ENCODE data around the gene RCVRN. TPM values are rescaled to one million over a fixed set of nuclear protein-coding genes. Genes with fewer than 3 reads are reported as not detected.

RCVRN gene
- total and polyA plus RNA-seq, 7 donors: 0.23 TPM; not detected in 6

DNA sequence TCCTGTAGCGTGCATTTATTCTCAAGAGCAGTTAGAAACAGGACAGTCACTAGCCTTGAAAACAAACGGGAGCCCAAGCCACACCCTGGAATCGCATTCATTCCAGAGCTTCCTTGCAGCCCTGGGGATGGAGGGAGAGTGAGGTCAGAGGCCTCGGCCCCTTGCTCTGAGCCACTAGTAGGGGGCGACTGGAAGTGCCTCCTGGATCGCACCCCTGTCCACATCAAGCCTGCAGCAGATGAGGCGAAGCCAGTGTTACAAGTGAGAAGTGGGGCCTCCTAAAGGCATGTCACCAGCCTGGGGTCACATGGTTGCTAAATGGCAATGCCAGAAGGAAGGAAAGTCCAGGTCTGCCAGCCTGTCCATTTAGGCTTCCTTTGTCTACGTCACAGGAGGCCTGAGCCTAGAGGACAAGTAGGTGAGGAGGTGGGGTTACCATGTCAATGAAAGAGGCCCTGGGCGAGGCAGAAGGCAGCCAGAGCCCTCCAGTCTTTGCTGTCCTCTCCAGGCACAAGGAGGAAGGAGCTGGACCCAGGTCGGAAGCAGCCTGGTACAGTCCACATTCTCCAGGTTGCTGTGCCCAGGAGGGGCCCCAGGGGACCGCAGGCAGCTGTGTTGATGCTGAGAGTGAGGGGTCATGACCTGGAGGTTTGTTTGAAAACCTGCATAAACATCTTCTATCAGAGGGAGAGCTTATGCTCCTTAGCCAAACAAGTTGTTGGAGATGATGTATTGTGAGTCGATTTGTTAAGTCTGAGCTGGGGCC, 3.0 kb upstream of the RCVRN start:
- H3K4me1 ChIP-seq: no peaks in the 10 kb centered on the region
- 42 to 48% (median 48%) methylated on average over 12 of the region's 12 CpGs for WGBS, 3 donors
- no peak overlapping the region for H3K27ac ChIP-seq
- peaks cover 0 to 18% (median 2%) of the 10 kb centered on the region in 3 donors for H3K27me3 ChIP-seq (ENCODE audit: insufficient read depth in 3 of 3, low read length in 2 of 3)
- no peak for DNase-seq
- intact Hi-C loops (cut with DNase I): no loop called here
- no peak for ATAC-seq
- no peaks in the 10 kb centered on the region for H3K36me3 ChIP-seq (ENCODE audit: insufficient read depth in 1 of 2, low read depth in 1 of 2)
- no peaks in the 10 kb centered on the region for H3K9me3 ChIP-seq
- no peak overlapping the region for H3K4me3 ChIP-seq
- TF ChIP-seq CTCF (IDR thresholded peaks at IDR 0.05): no peak

- H3K36me3 ChIP-seq (ENCODE audit: insufficient read depth in 1 of 2, low read depth in 1 of 2): no peaks in the 10 kb centered on the region
- WGBS, 3 donors: 86 to 87% (median 86%) methylated on average over 7 of the region's 7 CpGs
- no peak for TF ChIP-seq CTCF (IDR thresholded peaks at IDR 0.05)
Observed at GRCh38 chr17:9907131-9907530, 2.1 kb upstream of the RCVRN start.

GRCh38 chr17:9906616-9907015, 1.5 kb upstream of the RCVRN start:
- intact Hi-C loops (cut with DNase I): no loop called here
- no peak overlapping the region for H3K27ac ChIP-seq
- H3K9me3 ChIP-seq: no peaks in the 10 kb centered on the region
- no peaks in the 10 kb centered on the region for H3K36me3 ChIP-seq (ENCODE audit: insufficient read depth in 1 of 2, low read depth in 1 of 2)
- ATAC-seq: no peak
- H3K4me3 ChIP-seq: no peak overlapping the region
- H3K4me1 ChIP-seq: no peaks in the 10 kb centered on the region
- no peak for DNase-seq
- no peak for TF ChIP-seq CTCF (IDR thresholded peaks at IDR 0.05)
- 76 to 81% (median 78%) methylated on average over 14 of the region's 14 CpGs for WGBS, 3 donors
- peaks cover 0 to 18% (median 2%) of the 10 kb centered on the region in 3 donors for H3K27me3 ChIP-seq (ENCODE audit: insufficient read depth in 3 of 3, low read length in 2 of 3)

More at GRCh38 chr17:9907131-9907530, 2.1 kb upstream of the RCVRN start:
- H3K4me3 ChIP-seq: no peak overlapping the region
- intact Hi-C loops (cut with DNase I): no loop called here
- H3K9me3 ChIP-seq: no peaks in the 10 kb centered on the region
- H3K4me1 ChIP-seq: no peaks in the 10 kb centered on the region
- DNase-seq (no peak), ATAC-seq (no peak)
- H3K27ac ChIP-seq: no peak overlapping the region
- H3K27me3 ChIP-seq (ENCODE audit: insufficient read depth in 3 of 3, low read length in 2 of 3): peaks cover 0 to 18% (median 2%) of the 10 kb centered on the region in 3 donors

DNA sequence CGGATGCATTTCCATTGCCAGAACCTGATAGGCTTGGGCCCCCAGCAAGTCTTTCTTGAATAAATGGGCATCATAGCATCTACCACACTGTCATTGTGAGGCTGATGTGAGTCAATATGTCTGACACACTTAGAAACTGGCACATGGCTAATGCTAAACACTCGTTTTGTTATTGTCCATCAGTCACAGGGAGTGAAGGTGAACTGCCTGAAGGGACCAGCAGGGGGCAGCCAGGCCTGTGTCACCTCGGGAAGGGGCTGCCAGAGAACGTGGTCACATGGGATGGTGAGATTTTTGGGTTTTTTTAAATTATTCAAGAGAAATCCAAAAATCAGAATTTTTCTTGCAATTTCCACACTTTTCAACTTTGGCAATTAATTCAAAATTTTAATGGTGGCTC, 831 bp upstream of the RCVRN start:
- no peak for TF ChIP-seq CTCF (IDR thresholded peaks at IDR 0.05)
- DNase-seq (peak; percentile 54 to 61), ATAC-seq (no peak)
- no peak overlapping the region for H3K4me3 ChIP-seq
- 8 to 13% (median 9%) methylated on average over 4 of the region's 4 CpGs for WGBS, 3 donors
- peaks cover 0 to 18% (median 0%) of the 10 kb centered on the region in 3 donors for H3K27me3 ChIP-seq (ENCODE audit: insufficient read depth in 3 of 3, low read length in 2 of 3)
- H3K9me3 ChIP-seq: no peaks in the 10 kb centered on the region
- H3K27ac ChIP-seq: no peak overlapping the region
- no peaks in the 10 kb centered on the region for H3K4me1 ChIP-seq
- no peaks in the 10 kb centered on the region for H3K36me3 ChIP-seq (ENCODE audit: insufficient read depth in 1 of 2, low read depth in 1 of 2)
- intact Hi-C loops (cut with DNase I): no loop called here
